ENCODE measurements around the gene BMAL2. TPM values are rescaled to one million over a fixed set of nuclear protein-coding genes. Genes with fewer than 3 reads are reported as not detected.

Gene BMAL2
- total and polyA plus RNA-seq, 2 of the 13 experiments (the other 11 are each of a cell fraction or from before 2014, with no cell fraction given) = 4.8 to 27.4 TPM

GRCh38 chr12:27284021-27284420 is 48.6 kb upstream of the BMAL2 start:
- ChIA-PET POLR2A (no interaction called here), CTCF (ENCODE audit: low intra/inter-chr PET ratio, low total read pairs) (no interaction called here)
- WGBS (ENCODE audit: low lambda C conversion rate) = 100% methylated on average over 3 of the region's 3 CpGs
- H4K20me1 ChIP-seq (ENCODE audit: insufficient read depth, low read length) = no peaks in the 10 kb centered on the region
- TF ChIP-seq RARG (CRISPR knock-in tag; IDR thresholded peaks at IDR 0.05; ENCODE audit: low read depth) = no peak
- TF ChIP-seq SOX13 (IDR thresholded peaks at IDR 0.05) = no peak
- no peak for TF ChIP-seq SOX13 (CRISPR knock-in tag; conservative IDR thresholded peaks at IDR 0.05 in 1 of 2, IDR thresholded peaks at IDR 0.05 in 1 of 2)
- TF ChIP-seq MXD3 (CRISPR knock-in tag; IDR thresholded peaks at IDR 0.05) = no peak
- no peak for TF ChIP-seq KLF12 (CRISPR knock-in tag; IDR thresholded peaks at IDR 0.05; ENCODE audit: borderline replicate concordance)
- TF ChIP-seq CBX2 (IDR thresholded peaks at IDR 0.05; ENCODE audit: low read depth, low read length) = no peak
- TF ChIP-seq CBX2 (CRISPR knock-in tag; IDR thresholded peaks at IDR 0.05; ENCODE audit: low read depth) = no peak
- no peak for TF ChIP-seq BCL3 (CRISPR knock-in tag; IDR thresholded peaks at IDR 0.05)
- TF ChIP-seq ZNF251 (CRISPR knock-in tag; IDR thresholded peaks at IDR 0.05) = no peak
- no peak for TF ChIP-seq ETV5 (CRISPR knock-in tag; IDR thresholded peaks at IDR 0.05; ENCODE audit: borderline replicate concordance)
- no peak for TF ChIP-seq MLX (CRISPR knock-in tag; IDR thresholded peaks at IDR 0.05)
- TF ChIP-seq SMAD9 (CRISPR knock-in tag; IDR thresholded peaks at IDR 0.05) = no peak
- TF ChIP-seq TARDBP (CRISPR knock-in tag; IDR thresholded peaks at IDR 0.05) = no peak
- TF ChIP-seq SP1 (IDR thresholded peaks at IDR 0.05) = no peak
- no peak for TF ChIP-seq SP1 (CRISPR knock-in tag; IDR thresholded peaks at IDR 0.05)
- no peak for TF ChIP-seq SIN3B (IDR thresholded peaks at IDR 0.05; ENCODE audit: low read length)
- no peak overlapping the region for H3K9ac ChIP-seq (ENCODE audit: insufficient read depth, low read depth, low read length)
- no peaks in the 10 kb centered on the region for H3K9me3 ChIP-seq (ENCODE audit: low read length)
- H3K79me2 ChIP-seq (ENCODE audit: insufficient read depth, low read length) = no peaks in the 10 kb centered on the region
- H3K4me3 ChIP-seq (replicated peaks in 1 of 3; ENCODE audit: insufficient read depth in 1 of 3, low read depth in 2 of 3, low read length in 3 of 3) = no peak overlapping the region
- intact Hi-C loops (cut with micrococcal nuclease; ENCODE audit: unreplicated experiment) (no loop called here), in situ Hi-C loops (cut with HindIII; ENCODE audit: extremely low pct_ligation_motif_present, low pct_unique_long_range_greater_than_20kb) (no loop called here)
- BruUV-seq (replicated peaks) = no TSS peak
- no peaks in the 10 kb centered on the region for H3K36me3 ChIP-seq (replicated peaks in 1 of 2; ENCODE audit: control insufficient read depth in 1 of 2, insufficient read depth in 2 of 2, low read length in 2 of 2)
- H3K27me3 ChIP-seq (ENCODE audit: control insufficient read depth in 1 of 2, insufficient read depth in 2 of 2, low read length in 2 of 2) = no peaks in the 10 kb centered on the region
- no peak overlapping the region for H3K4me2 ChIP-seq (ENCODE audit: low read depth, low read length)
- no peak overlapping the region for H2AFZ ChIP-seq (ENCODE audit: low read length)
- ATAC-seq (no peak), DNase-seq (ENCODE audit: low spot score) (no peak), FAIRE-seq (no peak)
- H3K4me1 ChIP-seq (ENCODE audit: insufficient read depth, low read length) = peaks cover 7% of the 10 kb centered on the region; the same call in 1 of the 2 replicates
- no peak overlapping the region for H3K27ac ChIP-seq (ENCODE audit: extremely low read length, insufficient read depth, low read length)
